GM12801 (cell line): ENCODE measurements around the gene IL18.

ENCODE experiments used
- TF ChIP-seq, protein P1 (sequence below): IDR thresholded peaks from one replicate; pipeline ENCODE4 v1.5.1; 2011; ENCODE audit warnings: control low read depth; ENCODE audit not compliant: insufficient read length; ENCODE audit errors: extremely low read depth

The IL18 gene

GRCh38 chr11:112196519-112197087 lies 32.7 kb upstream of the IL18 start:
- TF ChIP-seq, protein P1, sequence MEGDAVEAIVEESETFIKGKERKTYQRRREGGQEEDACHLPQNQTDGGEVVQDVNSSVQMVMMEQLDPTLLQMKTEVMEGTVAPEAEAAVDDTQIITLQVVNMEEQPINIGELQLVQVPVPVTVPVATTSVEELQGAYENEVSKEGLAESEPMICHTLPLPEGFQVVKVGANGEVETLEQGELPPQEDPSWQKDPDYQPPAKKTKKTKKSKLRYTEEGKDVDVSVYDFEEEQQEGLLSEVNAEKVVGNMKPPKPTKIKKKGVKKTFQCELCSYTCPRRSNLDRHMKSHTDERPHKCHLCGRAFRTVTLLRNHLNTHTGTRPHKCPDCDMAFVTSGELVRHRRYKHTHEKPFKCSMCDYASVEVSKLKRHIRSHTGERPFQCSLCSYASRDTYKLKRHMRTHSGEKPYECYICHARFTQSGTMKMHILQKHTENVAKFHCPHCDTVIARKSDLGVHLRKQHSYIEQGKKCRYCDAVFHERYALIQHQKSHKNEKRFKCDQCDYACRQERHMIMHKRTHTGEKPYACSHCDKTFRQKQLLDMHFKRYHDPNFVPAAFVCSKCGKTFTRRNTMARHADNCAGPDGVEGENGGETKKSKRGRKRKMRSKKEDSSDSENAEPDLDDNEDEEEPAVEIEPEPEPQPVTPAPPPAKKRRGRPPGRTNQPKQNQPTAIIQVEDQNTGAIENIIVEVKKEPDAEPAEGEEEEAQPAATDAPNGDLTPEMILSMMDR, result no peak

- TF ChIP-seq, protein P1, result no peak
Observed at GRCh38 chr11:112195951-112196351, 32.1 kb upstream of the IL18 start.

- TF ChIP-seq, protein P1, result no peak
Observed at GRCh38 chr11:112186304-112186703, 22.4 kb upstream of the IL18 start.

GRCh38 chr11:112185883-112186282 lies 22.0 kb upstream of the IL18 start:
- TF ChIP-seq, protein P1, result no peak

DNA sequence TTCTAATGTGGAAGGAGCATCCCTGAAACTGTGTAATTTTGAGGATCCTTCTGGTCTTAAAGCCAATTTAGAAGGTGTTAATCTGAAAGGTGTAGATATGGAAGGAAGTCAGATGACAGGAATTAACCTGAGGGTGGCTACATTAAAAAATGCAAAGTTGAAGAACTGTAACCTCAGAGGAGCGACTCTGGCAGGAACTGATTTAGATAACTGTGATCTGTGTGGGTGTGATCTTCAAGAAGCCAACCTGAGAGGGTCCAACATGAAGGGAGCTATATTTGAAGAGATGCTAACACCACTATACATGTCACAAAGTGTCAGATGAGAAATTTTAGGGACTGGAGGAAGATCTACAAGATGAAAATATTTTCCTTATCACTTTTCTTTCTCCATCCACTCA lies 19.0 kb upstream of the IL18 start:
- TF ChIP-seq, protein P1, result no peak

GRCh38 chr11:112179601-112180000 lies 15.7 kb upstream of the IL18 start:
- TF ChIP-seq, protein P1, result no peak

DNA sequence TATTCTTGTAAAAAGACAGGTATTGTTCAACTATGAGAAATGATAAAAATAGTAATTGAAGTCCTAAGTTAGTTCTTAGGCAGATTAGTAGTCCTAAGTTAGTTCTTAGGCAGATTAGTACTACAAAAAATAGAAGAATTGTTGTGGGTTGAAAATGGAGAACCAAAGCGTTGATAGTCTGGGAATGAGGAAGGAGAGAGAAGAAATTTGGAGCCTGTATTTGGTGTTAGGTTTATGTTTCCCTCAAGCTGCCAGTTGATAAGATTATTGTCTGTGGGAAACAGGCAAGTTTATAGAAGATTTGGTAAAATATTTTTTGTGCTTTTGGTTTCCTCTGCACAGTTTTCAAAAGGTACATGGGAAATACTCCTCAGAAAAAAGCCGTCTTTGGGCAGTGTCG lies 15.0 kb upstream of the IL18 start:
- TF ChIP-seq, protein P1, result no peak
